GM13977 (cell line): ENCODE results near the gene TTBK2.

Source experiments
- DNase-seq: peaks from one replicate; pipeline ENCODE4 v3.0.0; 2012; ENCODE audit warnings: low spot score
- in situ Hi-C: fragments of 300-500 bp; cut with MboI; formaldehyde crosslinking; loops from one replicate; pipeline ENCODE4 v1.12.0; 2022; ENCODE audit warnings: low sequenced_read_pairs, low pct_unique_long_range_greater_than_20kb, mixed read lengths, inconsistent platforms; ENCODE audit not compliant: unreplicated experiment
- TF ChIP-seq, protein P1 (sequence below): IDR thresholded peaks from 2 replicates; pipeline ENCODE4 v1.5.1; 2012; ENCODE audit warnings: mild to moderate bottlenecking, control low read depth; ENCODE audit not compliant: insufficient read depth; ENCODE audit errors: extremely low read depth, missing control alignments

Gene TTBK2

DNA sequence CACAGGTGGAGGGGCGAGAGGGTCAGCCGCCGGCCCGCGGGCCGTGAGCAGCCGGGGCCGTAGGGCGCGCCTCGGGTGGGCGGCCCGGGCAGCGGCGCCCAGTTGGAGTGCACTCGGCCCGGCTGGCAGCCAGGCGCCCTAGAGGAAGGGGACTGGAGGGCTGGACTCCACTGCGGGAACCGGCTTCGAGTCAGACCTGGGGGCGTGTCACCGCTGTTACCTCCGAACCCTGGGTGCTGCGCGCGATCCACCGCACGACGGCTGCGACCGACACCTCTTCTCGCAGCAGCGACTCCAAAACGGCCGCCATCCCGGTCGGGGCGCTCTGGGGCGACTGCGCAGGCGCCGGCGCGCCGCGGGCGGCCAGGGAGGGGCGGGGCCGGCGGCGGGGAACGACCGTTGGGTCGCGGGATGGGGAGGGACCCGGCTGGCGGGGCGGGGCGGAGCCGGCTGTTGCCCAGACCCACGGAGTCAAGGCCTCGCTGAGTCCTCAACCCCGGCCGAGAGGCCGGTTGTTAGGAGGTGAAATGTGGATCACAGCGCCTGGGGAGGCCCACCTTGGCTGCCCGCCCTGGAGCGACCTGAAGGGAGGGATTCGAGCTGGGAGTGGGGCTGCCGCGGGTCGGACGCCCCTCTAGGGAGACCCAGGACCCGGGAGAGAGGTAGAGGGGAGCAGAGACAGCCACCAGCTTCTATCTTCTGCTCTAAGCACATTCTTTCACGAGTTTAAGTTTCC lies 183.6 kb downstream of the TTBK2 start, which contains the start of gene CDAN1:
TSS of gene CDAN1 (minus strand) at position 336 of the 736 bp plus-strand sequence. CDS start at position 310, 26 bp downstream.
- in situ Hi-C loops, result no loop called here
- TF ChIP-seq, protein P1, sequence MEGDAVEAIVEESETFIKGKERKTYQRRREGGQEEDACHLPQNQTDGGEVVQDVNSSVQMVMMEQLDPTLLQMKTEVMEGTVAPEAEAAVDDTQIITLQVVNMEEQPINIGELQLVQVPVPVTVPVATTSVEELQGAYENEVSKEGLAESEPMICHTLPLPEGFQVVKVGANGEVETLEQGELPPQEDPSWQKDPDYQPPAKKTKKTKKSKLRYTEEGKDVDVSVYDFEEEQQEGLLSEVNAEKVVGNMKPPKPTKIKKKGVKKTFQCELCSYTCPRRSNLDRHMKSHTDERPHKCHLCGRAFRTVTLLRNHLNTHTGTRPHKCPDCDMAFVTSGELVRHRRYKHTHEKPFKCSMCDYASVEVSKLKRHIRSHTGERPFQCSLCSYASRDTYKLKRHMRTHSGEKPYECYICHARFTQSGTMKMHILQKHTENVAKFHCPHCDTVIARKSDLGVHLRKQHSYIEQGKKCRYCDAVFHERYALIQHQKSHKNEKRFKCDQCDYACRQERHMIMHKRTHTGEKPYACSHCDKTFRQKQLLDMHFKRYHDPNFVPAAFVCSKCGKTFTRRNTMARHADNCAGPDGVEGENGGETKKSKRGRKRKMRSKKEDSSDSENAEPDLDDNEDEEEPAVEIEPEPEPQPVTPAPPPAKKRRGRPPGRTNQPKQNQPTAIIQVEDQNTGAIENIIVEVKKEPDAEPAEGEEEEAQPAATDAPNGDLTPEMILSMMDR, result no peak

GRCh38 chr15:42736178-42736792 lies 184.3 kb downstream of the TTBK2 start:
- in situ Hi-C loops, result no loop called here
- TF ChIP-seq, protein P1, result no peak
- peak; percentile 74 for DNase-seq

More for the DNA sequence above, 183.6 kb downstream of the TTBK2 start, which contains the start of gene CDAN1:
- peak; percentile 100 for DNase-seq

GRCh38 chr15:42735382-42736165 lies 185.0 kb downstream of the TTBK2 start:
- in situ Hi-C loops, result no loop called here
- TF ChIP-seq, protein P1, result no peak
- peak; percentile 32 for DNase-seq

- peak; percentile 50 for DNase-seq
- TF ChIP-seq, protein P1, result no peak
- in situ Hi-C loops, result no loop called here
Measured at GRCh38 chr15:42734076-42734672, 186.4 kb downstream of the TTBK2 start.

GRCh38 chr15:42733027-42733426 lies 187.6 kb downstream of the TTBK2 start:
- in situ Hi-C loops, result no loop called here
- no peak for DNase-seq
- TF ChIP-seq, protein P1, result no peak
